TTC549 (cell line): Measurements from ENCODE around the gene RGS19.

ENCODE experiments used
- FAIRE-seq: peaks from 2 replicates; lab custom pipeline; 2012; peaks lifted over from hg19 to GRCh38; lab: Jason Lieb, UNC

RGS19 gene

DNA sequence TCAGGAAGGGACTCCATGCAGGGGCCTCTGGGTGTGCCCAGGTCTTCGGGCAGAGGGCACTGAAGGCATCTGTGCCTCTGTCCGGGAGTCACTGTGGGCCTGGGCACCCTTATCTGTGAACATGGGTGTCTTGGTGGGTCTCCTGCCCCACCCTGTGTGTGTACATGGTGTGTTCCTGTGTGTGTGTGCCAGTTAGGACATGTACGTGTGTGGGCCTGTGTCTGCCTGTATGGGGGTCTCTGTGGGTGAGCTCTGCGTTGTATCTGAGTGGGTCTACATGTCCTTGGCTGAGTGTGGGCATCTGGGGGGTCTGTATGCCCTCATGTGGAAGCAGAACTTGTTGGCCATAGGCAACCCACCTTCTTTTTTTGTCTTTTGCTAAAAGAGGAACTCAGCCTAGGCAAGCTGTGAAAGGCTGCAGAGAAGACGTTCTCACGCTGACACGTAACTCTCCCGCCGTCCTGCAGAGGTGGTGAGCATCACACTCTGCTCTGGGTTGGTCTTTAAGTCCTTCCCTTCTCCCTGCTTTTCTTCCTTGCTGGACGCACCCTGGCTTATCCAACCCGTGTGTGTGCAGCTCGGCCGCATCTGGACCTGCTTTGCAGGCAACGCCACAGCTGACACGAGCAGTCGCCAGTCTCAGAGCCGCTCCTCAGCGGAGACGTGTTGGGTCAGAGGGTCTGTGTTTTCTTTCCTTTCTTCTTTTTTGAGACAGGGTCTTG is 28.6 kb upstream of the RGS19 start:
- no peak for FAIRE-seq

DNA sequence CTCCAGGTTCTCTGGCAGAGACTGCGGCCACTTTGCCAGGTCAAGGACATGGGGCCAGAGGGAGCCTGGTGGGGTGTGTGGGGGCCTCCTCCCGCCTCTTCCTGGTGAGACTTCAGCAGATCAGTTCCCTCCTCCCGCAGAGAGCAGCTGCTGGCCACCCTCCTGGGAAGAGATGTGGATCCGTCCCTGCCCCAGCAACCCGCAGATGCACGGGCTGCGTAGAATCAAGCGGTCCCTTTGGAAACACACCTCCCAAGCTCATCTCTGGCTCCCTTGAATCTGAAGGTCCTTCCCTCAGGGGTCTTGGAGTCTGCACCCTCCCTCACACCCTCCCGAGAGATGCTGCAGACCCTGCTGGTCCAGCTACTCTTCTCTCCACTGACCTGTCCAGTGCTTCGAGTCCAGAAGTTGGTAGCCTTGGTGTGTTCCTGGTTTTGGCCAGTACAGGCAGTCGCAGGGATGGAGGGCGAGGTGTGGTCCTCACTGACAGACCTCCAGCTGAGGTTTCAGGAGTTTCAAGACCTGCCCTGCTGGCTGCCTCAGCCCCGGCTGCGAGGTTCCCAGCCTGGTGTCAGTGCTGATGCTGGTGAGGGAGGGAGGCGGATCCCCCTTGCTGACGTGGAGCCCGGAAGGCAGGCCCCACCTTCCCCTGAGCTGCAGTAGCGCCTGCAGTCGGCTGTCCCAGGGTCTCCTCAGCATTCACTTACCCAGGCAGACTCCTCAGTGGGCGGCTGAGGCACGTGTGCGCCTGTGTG is 27.8 kb upstream of the RGS19 start, which contains the start of gene NPBWR2:
NPBWR2 (minus strand) TSS at position 585 of the 755 bp plus-strand sequence. CDS start 734 bp downstream, outside the sequence.
- no peak for FAIRE-seq

DNA sequence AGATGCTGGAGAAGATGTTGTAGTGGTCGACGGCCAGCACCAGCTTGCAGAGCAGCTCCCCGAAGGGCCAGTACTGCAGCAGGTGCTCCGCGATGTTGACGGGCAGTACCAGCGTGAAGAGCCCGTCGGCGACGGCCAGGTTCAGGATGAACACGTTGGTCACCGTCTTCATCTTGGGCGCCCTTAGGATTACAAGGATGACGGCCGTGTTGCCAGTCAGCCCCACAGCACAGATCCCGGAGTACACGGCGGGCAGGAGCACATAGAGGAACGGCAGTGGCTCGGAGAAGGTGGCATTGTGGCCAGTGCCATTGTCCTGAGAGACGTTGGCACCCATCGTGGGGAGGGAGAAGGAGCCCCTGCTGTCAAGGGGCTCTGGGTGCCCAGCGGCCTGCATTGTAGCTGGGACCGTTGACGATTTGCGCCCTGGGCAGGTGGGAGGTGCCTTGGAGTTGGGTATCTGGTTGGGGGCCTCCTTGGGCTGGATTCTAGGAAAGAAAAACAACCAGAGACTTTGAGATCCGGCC is 27.2 kb upstream of the RGS19 start:
- FAIRE-seq, result no peak

DNA sequence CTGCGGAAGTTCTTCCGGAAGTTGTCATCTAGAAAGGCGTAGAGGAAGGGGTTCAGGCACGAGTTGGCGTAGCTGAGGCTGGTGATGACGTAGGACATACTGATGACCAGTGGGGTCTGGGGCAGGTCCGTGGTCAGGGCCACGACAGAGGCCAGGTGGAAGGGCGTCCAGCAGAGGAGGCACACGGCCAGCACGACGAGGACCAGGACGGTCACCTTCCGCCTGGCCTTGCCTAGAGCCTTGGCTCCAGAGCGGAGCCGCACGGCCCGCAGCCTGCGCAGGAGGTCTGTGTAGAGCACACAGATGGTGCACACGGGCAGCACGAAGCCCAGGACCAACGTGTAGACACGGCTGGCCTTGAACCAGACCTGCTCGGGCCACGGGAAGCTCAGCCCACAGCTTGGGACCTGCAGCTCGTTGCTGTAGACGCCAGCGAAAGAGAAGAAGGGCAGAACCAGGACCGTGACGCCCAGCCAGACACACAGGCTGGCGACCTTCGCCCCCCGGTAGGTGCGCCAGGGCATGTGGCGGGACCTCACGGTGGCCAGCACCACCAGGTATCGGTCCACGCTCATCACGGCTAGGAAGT is 26.6 kb upstream of the RGS19 start:
- no peak for FAIRE-seq

DNA sequence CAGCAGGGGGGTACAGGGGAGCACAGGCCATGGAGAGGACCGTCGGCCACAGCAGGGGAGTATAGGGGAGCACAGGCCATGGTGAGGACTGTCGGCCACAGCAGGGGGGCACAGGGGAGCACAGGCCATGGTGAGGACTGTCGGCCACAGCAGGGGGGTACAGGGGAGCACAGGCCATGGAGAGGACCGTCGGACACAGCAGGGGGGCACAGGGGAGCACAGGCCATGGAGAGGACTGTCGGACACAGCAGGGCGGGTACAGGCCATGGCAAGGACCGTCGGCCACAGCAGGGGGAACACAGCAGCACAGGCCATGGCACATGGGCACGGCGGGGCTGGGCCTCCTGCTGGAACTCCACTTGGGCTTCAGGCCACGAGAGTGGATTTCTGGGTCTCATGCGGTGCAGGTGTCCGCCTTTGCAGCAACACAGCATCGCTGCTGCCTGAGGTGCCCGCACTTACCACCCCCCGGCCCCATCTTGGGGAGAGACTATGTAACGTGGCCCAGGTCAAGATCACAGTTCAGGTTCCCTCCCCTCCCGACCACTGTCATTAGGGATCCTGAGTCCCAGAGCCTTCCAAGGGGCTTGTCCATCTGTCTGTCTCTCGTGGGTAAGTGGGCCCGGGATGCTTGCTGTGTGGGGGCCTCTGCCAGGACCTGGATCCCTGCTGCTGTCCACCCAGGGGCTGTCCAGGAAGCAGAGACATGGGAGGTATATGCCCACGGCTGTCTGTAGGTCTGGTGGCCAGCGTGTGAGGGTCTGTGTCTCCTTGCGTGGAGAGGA is 25.5 kb upstream of the RGS19 start:
- FAIRE-seq, result no peak

DNA sequence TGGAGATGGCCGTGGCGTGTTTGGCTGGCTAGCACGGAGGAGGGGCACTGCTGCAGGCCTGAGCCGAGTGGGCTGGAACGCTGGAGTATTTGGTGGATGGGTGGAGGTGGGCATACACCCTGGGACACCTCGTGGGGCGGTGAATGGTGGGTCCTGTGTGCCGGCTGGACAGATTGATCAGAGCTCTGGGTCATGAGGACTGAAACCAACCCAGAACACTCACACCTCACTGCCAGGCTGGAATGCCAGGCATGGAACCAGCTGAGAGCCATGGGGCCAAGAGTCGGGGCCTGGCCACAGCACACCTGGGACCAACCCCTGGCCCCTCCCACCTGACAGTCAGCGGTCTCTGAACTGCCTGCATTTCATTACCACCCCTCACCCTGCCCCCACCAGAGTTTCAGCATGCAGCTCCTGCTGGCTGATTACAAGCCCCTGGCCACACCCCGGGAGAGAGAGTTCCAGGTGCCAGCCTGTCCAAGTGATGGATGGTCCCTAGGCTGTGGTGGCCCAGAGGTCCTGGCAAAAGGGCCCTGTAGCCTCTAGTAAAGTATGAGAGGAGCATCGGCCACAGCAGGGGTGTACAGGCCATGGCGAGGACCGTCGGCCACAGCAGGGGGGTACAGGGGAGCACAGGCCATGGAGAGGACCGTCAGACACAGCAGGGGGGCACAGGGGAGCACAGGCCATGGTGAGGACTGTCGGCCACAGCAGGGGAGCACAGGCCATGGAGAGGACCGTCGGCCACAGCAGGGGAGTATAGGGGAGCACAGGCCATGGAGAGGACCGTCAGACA is 24.8 kb upstream of the RGS19 start:
- FAIRE-seq, result no peak

DNA sequence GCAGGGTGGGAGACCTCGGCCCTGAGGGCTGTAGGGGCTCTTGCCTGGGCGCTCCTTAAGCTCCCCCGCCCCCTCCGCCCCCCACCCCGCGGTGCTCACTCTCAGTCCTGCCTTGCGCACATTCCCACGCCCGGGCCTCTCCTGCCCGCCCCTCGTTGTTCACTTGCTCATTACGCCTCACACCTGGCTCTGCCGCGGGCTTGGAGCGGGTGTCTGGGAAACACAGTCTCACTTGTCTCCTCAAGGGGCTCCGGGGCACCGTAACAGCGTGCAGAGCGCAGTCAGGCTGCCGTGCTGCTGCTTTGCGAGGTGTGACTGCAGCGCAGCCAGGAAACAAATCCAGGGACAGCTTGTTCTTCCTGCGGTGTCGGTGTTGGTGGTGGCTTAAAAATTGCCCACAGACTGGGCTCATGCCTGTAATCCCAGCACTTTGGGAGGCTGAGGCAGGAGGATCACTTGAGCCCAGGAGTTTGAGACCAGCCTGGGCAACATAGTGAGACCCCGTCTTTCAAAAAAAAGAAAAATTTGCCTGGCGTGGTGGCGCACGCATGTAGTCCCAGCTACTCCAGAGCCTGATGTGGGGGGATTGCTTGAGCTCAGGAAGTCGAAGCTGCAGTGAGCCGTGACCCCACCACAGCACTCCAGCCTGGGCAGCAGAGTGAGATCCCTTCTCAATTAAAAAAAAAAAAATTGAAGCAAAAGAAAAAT is 23.5 kb upstream of the RGS19 start:
- no peak for FAIRE-seq

DNA sequence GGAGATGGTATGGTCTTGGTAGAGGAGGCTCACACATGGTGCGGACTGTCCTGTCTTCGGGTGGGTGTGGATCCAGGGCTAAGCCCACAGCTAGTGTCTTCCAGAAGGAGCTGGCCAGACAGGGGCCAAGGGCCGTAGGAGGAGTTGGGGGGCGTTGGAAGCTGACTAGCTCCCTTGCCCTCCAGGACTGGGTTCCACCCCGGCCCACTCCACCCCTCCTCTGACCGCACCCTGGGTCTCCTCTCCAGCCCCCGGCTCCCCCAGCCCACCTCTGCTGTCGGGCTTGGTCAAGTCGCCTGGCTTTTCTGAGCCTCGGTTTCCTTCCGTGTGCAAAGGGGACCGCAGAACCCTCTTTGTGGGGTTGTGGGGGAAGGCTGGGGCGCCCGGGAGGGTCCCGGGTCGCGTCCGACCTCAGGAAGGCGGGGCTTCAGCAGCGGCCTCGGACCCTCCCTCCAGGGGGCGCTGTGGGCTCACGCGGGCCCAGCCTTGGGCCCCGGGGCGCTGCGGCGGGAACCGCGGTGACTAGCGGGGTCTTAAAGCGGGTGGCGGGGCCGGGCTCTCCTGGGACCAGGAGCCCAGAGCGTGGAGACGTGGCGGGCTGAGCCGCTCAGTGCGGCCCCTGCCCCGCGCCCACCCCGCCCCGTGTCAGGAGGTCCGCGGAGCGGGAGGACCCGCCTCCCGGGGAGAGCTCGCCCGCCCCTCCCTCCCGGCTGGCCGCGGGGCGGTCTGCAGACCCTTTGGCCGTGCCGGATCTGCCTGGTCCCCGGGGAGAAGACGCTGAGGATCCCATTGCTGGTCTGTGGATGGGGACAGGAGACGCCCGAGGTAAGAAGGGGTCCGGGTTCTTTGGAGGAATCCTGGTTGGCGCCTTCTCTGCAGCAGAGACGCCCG is 22.7 kb upstream of the RGS19 start:
- no peak for FAIRE-seq

DNA sequence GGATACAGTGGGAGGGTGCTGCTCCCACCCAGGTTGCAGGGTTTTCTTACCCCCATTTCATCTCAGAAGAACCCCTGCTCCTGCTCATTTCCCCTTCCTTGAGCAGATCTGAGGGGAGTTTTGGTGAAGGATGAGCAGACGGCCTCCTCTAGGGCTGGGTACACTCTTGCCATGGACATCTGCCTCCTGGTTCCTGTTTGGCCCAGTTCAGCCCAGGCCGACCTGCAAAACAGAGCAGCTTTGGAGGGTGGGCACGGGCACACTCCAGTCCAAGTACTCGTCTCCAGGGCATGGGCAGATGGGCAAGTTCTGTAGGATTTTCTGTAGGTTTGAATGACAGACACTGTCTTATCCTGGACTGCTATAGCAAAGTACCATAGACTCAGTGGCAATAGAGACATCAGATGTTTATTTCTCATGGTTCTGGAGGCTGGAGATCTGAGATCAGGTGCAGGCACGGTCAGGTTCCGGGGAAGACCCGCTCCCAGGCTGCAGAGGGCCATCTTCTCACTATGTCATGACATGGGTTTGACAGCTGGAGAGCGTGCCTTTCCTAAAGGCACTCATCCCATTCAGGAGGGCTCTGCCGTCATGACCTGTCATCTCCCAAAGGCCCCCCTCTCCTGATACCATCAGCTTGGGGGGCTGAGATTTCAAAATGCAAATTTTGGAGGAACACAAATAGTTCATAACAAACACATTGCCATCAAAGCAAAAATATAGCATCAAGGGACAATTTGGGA is 21.8 kb upstream of the RGS19 start:
- FAIRE-seq, result no peak

DNA sequence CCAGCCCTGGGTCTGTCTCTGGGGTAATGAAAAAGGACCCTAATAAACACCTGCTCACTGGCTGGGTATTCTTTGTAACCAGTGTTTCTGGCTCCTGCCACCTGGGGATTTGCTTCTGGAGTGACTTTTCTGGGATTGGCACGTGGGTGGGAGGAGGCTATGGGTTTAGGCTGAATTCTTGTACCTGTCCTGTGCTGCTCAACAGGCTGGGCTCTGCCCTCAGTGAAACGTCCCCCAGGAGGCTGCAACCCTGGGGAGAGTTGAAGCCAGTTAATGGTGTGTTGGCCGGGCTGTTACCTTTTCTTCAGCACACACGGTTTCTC is 21.2 kb upstream of the RGS19 start:
- FAIRE-seq, result no peak

DNA sequence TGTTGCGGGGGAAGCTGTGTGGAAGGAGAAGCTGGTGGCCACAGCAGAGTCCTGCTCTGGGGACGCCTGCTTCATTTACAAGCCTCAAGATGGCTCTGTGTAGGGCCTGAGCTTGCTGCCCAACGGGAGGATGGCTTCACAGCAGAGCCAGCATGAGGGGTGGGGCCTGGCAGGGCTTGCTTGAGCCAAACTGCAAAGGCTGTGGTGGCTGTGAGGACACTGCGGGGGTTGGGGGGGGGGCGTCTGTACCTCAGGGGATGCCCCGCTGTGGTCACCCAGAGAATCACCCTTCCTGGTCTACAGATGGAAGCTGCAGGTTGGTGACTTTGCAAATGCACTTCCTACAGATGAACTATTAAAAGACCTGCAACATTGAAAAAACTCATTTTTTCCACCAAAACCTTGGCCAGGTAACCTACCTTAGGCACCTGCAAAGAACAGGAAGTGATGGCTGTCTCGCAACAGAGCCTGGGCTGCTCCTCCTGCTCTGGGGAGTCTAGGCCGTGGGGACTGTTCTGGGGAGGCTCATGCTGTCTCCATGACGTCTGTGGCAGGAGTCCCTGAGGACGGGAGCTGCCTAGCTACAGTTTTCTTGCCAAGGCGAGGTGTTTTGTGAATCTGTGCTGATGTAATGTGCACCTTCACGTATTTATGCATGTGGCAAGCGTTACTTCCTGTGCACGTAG is 20.7 kb upstream of the RGS19 start:
- no peak for FAIRE-seq

DNA sequence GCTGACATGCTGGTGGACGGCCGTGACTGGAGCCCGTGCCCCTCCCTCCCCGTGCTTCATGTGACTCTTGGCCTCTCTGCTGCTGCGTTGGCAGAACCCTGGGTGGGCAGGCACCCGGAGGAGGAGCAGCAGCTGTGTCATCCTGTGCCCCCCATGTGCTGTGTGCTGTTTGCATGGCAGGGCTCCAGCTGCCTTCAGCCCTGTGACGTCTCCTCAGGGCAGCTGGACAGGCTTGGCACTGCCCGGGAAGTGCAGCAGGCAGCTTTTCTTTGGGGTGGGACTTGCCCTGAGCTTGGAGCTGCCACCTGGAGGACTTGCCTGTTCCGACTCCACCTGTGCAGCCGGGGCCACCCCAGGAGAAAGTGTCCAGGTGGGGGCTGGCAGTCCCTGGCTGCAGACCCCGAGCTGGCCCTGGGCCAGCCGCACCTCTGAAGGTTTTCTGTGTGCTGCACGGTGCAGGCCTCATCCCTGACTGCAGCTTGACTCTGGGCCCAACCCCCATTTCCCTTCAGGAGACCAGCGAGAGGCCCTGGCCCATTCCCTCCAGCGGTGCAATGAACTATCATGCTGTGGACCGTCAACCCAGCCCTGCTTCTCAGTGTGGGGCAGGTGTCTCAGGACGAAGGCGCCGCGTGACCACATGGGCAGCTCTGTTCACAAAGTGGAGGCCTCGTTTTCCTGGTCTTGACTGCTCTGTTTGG is 19.9 kb upstream of the RGS19 start:
- FAIRE-seq, result no peak

DNA sequence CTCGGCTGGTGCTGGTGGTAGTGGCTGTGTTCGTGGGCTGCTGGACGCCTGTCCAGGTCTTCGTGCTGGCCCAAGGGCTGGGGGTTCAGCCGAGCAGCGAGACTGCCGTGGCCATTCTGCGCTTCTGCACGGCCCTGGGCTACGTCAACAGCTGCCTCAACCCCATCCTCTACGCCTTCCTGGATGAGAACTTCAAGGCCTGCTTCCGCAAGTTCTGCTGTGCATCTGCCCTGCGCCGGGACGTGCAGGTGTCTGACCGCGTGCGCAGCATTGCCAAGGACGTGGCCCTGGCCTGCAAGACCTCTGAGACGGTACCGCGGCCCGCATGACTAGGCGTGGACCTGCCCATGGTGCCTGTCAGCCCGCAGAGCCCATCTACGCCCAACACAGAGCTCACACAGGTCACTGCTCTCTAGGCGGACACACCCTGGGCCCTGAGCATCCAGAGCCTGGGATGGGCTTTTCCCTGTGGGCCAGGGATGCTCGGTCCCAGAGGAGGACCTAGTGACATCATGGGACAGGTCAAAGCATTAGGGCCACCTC is 19.2 kb upstream of the RGS19 start:
- FAIRE-seq, result no peak

DNA sequence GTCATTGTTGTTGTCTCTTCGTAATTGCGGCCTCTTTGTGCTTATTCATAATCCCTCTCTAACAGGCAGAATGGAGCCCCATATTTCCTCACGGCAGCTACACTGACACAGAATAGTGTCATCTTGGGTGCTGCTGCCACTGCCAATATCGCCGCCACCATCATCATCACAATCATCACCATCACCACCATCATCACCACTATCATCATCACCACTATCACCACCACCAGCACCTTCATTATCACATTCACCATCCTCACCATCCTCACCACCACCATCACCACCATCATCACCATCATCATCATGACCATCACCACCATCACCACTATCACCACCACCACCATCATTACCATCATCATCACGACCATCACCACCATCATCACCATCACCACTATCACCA is 17.2 kb upstream of the RGS19 start:
- no peak for FAIRE-seq

DNA sequence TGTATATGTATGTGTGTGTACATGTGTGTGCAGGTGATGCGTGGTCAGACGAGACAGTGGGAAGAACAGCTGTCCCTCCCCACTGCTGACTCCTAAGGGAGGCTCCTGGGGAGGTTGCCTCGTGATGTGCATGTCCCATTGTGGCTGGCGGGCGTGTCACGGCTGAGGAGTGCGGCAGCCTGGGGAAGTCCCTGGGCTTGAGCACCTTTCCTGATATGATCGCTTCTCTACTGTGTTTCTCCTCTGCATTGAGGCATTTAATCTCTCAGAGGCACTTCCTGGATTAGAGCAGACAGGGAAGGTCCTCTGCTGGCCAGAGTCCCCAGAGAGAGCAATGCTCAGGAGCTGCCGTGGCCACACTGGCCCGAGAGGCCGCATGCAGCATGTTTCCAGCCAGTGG is 16.6 kb upstream of the RGS19 start:
- no peak for FAIRE-seq

DNA sequence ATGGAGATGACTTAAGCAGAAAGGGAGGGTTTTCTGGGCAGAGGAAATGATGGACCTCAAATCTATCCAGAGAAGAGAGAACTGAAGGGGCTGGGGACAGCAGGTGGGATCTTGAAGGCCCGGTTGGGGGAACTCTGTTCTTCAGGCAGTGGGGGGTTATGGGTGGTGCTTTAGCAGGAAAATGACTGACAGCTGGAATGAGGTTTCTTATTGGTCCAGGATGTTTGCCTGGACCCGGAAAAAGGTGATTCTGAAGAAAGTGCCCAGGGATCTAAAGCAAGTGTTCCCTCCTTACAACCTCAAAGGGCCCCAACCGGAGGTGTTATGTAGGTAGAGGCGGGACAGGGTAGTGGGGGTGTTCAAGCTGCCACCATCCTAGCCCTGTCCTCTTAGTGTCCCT is 16.1 kb upstream of the RGS19 start:
- FAIRE-seq, result no peak

DNA sequence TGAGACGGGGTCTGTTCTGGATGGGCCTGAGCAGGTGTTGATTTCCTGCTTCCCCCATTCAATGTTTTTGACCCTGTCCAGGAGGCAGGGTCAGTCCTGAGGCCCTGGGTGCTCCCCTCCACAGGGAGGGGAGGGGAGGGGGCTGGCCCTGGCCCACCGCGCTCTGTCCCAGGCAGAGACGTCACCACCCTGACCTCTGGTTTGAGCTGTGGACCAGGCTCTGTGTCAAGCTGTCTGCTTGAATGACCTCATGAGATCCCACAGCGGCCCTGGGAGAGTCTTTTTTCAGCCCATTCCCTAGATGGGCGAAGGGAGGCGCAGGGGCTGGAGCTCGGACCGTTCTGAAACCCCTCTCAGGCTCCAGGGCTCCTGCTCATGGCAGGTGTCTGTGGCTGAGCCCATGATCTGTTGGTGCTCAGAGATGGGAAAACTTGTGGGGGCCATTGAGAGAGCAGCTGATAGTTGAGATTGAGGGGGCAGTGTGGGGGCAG is 13.7 kb upstream of the RGS19 start:
- no peak for FAIRE-seq
